PFSK-1 (cell line): ENCODE data around the gene RASIP1.

Experiments used
- FOXP2 ChIP-seq: optimal IDR thresholded peaks from 2 replicates; pipeline ENCODE3; 2011; ENCODE audit warnings: borderline replicate concordance, control low read depth, inconsistent platforms; ENCODE audit not compliant: insufficient read depth; ENCODE audit errors: extremely low read length, extremely low read depth
- POLR2AphosphoS5 ChIP-seq: IDR thresholded peaks from 2 replicates; pipeline ENCODE4 v1.6.1; 2012; ENCODE audit warnings: low read depth, mild to moderate bottlenecking, control low read depth, low read length, moderate library complexity
- SIN3A ChIP-seq: IDR thresholded peaks from 2 replicates; pipeline ENCODE4 v1.6.1; 2012; ENCODE audit warnings: mild to moderate bottlenecking, low read length, moderate library complexity, borderline replicate concordance; ENCODE audit not compliant: insufficient read depth
- TAF1 ChIP-seq: IDR thresholded peaks from 2 replicates; pipeline ENCODE4 v1.6.1; 2012; ENCODE audit warnings: low read length, control low read depth, borderline replicate concordance; ENCODE audit not compliant: insufficient read depth
- TF ChIP-seq, protein P1 (sequence below), 2 experiments: IDR thresholded peaks; 2 replicates each; pipeline versions ENCODE4 v1.6.1 to v1.8.0; 2011 to 2012; ENCODE audit warnings: low read depth in 2 of 2, low read length in 2 of 2, control low read depth in 1 of 2, inconsistent platforms in 1 of 2, mild to moderate bottlenecking in 1 of 2, moderate library complexity in 1 of 2; ENCODE audit not compliant: insufficient read depth in 1 of 2

The RASIP1 gene

DNA sequence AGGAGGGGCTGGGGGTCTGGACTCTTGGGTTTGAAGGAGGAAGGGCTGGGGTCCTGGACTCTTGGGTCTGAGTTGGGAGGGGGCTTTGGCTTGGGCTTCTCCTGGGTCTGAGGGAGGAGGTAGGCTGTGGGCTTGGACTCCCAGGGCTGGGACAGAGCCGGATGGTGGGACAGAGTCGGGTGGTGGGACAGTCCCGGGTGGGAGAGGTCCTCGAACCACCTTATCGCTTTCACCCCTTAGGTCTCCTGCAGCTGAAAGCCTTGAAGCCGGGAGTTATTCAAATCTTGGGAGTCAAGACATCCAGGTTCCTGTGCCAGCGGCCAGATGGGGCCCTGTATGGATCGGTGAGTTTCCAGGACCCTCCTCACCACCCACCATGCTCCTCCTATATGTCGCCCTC is 16.3 kb upstream of the RASIP1 start:
- TF ChIP-seq SIN3A (no peak), POLR2AphosphoS5 (no peak), TAF1 (no peak), FOXP2 (no peak)
- TF ChIP-seq, protein P1, sequence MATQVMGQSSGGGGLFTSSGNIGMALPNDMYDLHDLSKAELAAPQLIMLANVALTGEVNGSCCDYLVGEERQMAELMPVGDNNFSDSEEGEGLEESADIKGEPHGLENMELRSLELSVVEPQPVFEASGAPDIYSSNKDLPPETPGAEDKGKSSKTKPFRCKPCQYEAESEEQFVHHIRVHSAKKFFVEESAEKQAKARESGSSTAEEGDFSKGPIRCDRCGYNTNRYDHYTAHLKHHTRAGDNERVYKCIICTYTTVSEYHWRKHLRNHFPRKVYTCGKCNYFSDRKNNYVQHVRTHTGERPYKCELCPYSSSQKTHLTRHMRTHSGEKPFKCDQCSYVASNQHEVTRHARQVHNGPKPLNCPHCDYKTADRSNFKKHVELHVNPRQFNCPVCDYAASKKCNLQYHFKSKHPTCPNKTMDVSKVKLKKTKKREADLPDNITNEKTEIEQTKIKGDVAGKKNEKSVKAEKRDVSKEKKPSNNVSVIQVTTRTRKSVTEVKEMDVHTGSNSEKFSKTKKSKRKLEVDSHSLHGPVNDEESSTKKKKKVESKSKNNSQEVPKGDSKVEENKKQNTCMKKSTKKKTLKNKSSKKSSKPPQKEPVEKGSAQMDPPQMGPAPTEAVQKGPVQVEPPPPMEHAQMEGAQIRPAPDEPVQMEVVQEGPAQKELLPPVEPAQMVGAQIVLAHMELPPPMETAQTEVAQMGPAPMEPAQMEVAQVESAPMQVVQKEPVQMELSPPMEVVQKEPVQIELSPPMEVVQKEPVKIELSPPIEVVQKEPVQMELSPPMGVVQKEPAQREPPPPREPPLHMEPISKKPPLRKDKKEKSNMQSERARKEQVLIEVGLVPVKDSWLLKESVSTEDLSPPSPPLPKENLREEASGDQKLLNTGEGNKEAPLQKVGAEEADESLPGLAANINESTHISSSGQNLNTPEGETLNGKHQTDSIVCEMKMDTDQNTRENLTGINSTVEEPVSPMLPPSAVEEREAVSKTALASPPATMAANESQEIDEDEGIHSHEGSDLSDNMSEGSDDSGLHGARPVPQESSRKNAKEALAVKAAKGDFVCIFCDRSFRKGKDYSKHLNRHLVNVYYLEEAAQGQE (IDR thresholded peaks at IDR 0.05; ENCODE audit: insufficient read depth in 1 of 2, low read depth in 2 of 2, low read length in 2 of 2), result no peak

DNA sequence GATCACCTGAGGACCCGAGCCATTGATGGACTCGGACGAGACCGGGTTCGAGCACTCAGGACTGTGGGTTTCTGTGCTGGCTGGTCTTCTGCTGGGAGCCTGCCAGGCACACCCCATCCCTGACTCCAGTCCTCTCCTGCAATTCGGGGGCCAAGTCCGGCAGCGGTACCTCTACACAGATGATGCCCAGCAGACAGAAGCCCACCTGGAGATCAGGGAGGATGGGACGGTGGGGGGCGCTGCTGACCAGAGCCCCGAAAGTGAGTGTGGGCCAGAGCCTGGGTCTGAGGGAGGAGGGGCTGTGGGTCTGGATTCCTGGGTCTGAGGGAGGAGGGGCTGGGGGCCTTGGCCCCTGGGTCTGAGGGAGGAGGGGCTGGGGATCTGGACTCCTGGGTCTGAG is 15.8 kb upstream of the RASIP1 start:
- TF ChIP-seq, protein P1 (IDR thresholded peaks at IDR 0.05; ENCODE audit: insufficient read depth in 1 of 2, low read depth in 2 of 2, low read length in 2 of 2), result no peak
- TF ChIP-seq SIN3A (no peak), POLR2AphosphoS5 (no peak), FOXP2 (no peak), TAF1 (no peak)

DNA sequence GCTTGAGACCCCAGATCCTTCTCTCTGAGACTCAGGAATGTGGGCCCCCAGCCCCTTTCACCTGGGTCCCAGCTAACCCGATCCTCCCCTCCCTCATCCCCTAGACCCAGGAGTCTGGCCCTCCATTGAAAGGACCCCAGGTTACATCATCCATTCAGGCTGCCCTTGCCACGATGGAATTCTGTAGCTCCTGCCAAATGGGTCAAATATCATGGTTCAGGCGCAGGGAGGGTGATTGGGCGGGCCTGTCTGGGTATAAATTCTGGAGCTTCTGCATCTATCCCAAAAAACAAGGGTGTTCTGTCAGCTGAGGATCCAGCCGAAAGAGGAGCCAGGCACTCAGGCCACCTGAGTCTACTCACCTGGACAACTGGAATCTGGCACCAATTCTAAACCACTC is 15.4 kb upstream of the RASIP1 start:
- TF ChIP-seq FOXP2 (no peak), SIN3A (no peak), TAF1 (no peak), POLR2AphosphoS5 (no peak)
- TF ChIP-seq, protein P1 (IDR thresholded peaks at IDR 0.05; ENCODE audit: insufficient read depth in 1 of 2, low read depth in 2 of 2, low read length in 2 of 2), result no peak

DNA sequence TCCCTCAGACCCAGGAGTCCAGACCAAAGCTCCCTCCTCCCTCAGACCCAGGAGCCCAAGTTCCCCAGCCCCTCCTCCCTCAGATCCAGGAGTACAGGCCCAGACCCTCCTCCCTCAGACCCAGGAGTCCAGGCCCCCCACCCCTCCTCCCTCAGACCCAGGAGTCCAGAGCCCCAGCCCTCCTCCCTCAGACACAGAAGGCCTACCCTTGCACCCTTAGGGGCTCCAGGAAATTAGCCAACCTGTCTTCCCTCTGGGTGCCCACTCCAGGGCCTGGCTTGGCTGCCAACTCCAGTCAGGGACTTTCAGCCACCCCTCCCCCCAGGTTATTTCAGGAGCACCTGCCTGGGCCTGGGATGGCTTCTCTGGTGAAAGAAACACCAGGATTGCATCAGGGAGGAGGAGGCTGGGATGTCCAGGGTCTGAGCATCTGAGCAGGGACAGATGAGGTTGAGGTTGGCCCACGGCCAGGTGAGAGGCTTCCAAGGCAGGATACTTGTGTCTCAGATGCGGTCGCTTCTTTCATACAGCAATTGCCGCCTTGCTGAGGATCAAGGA is 14.8 kb upstream of the RASIP1 start, which contains the start of gene FGF21:
Gene FGF21 (plus strand): TSS at position 441 of the 558 bp plus-strand sequence. CDS start 713 bp downstream, outside the sequence.
- TF ChIP-seq POLR2AphosphoS5, result no peak
- no peak for TF ChIP-seq SIN3A
- TF ChIP-seq, protein P1 (IDR thresholded peaks at IDR 0.05; ENCODE audit: insufficient read depth in 1 of 2, low read depth in 2 of 2, low read length in 2 of 2), result no peak
- TF ChIP-seq TAF1, result no peak
- no peak for TF ChIP-seq FOXP2
